ENCODE data around the gene ABAT.

GRCh38 chr16:8717469-8717868, 43.1 kb downstream of the ABAT start:
- TF ChIP-seq CTCF (conservative IDR thresholded peaks at IDR 0.05; ENCODE audit: low read length) (no peak), EZH2phosphoT487 (IDR thresholded peaks at IDR 0.05; ENCODE audit: borderline replicate concordance, low read depth, low read length) (no peak)

Data from OCI-LY7 (cell line).